K562 (cell line): ENCODE data around the gene RER1. TPM values are rescaled to one million over a fixed set of nuclear protein-coding genes. Genes with fewer than 3 reads are reported as not detected.

Source experiments
- ADNP ChIP-seq: fragments of 200-800 bp; sonication (Bioruptor generic); IDR thresholded peaks from 2 replicates; pipeline ENCODE4 v1.6.1; 2016; ENCODE audit warnings: missing genetic modification characterization, missing compliant biosample characterization
- ARID3A ChIP-seq: IDR thresholded peaks from 2 replicates; pipeline ENCODE4 v1.6.1; 2012; ENCODE audit warnings: low read depth, low read length, improper control_type of control experiment, borderline replicate concordance
- CBFA2T2 ChIP-seq: fragments of 450-650 bp; conservative IDR thresholded peaks from 2 replicates; pipeline ENCODE4 v1.6.1; 2017; ENCODE audit warnings: mild to moderate bottlenecking
- DNMT1 ChIP-seq: fragments of 450-650 bp; IDR thresholded peaks from 2 replicates; pipeline ENCODE4 v1.6.1; 2016; ENCODE audit warnings: antibody characterized with exemption, mild to moderate bottlenecking
- ETV6 ChIP-seq, 3 experiments: fragments of 150-350 bp in 1 of 3; sonication (generic) in 1 of 3; formaldehyde crosslinking in 1 of 3; IDR thresholded peaks; 2 replicates each; pipeline versions ENCODE4 v1.6.1 to v1.8.0; 2014 to 2022; ENCODE audit warnings: borderline replicate concordance in 2 of 3, low read depth in 2 of 3, antibody characterized with exemption in 1 of 3, low read length in 1 of 3, mild to moderate bottlenecking in 1 of 3, missing genetic modification reagents in 1 of 3
- EZH2 ChIP-seq: IDR thresholded peaks from 2 replicates; pipeline ENCODE4 v1.6.1; 2012; ENCODE audit warnings: low read depth, mild to moderate bottlenecking, inconsistent platforms, low read length, borderline replicate concordance
- FOXA1 ChIP-seq: fragments of 450-650 bp; IDR thresholded peaks from 2 replicates; pipeline ENCODE4 v1.6.1; 2016; ENCODE audit warnings: mild to moderate bottlenecking, borderline replicate concordance
- FOXJ2 ChIP-seq: fragments of 200-800 bp; sonication (Bioruptor generic); IDR thresholded peaks from 2 replicates; pipeline ENCODE4 v1.6.1; 2016; ENCODE audit warnings: missing genetic modification characterization, missing compliant biosample characterization
- ILF3 ChIP-seq: fragments of 450-650 bp; IDR thresholded peaks from 2 replicates; pipeline ENCODE4 v1.6.1; 2018; ENCODE audit warnings: antibody characterized with exemption, mild to moderate bottlenecking, moderate library complexity, borderline replicate concordance
- LARP7 ChIP-seq: fragments of 450-650 bp; IDR thresholded peaks from 2 replicates; pipeline ENCODE4 v1.6.1; 2016
- MAX ChIP-seq: sonication (generic); formaldehyde crosslinking; IDR thresholded peaks from 2 replicates; pipeline ENCODE4 v1.9.0; 2022; ENCODE audit warnings: mild to moderate bottlenecking, missing genetic modification reagents
- NR2F6 ChIP-seq: fragments of 450-650 bp; formaldehyde crosslinking; IDR thresholded peaks from 2 replicates; pipeline ENCODE4 v1.4.0; 2020; ENCODE audit warnings: mild to moderate bottlenecking
- NRF1 ChIP-seq, 2 experiments: fragments of 450-650 bp; IDR thresholded peaks in 1 of 2; conservative IDR thresholded peaks in 1 of 2; 2 replicates each; pipeline ENCODE4 v1.6.1; 2014; ENCODE audit warnings: mild to moderate bottlenecking in 2 of 2
- POLR2AphosphoS2 ChIP-seq: IDR thresholded peaks from 2 replicates; pipeline ENCODE4 v1.6.1; 2012; ENCODE audit warnings: low read length, improper control_type of control experiment
- PPARD ChIP-seq: fragments of 250-450 bp; sonication (Bioruptor Pico); IDR thresholded peaks from 2 replicates; pipeline ENCODE4 v1.8.0; 2022; ENCODE audit warnings: inconsistent platforms, mild to moderate bottlenecking, moderate library complexity
- RHOXF2B ChIP-seq: fragments of 250-450 bp; sonication (Bioruptor Pico); conservative IDR thresholded peaks from 2 replicates; pipeline ENCODE4 v1.5.1; 2021
- polyA plus RNA-seq, 8 experiments: library from polyadenylated mRNA; depleted of rRNA in 4 of 8; stranded (reverse) in 5 of 8; unstranded in 3 of 8; fragments of >200 nt; fragmentation: Nextera tagmentation in 2 of 8; fragmentation: Illumina TruSeq in 1 of 8; extraction: Ambion mirVana in 2 of 8; extraction: Trizol in 1 of 8; gene quantifications; 2 replicates each; pipeline versions ENCODE4 v1.2.1 to v1.2.3, GENCODE V29; 2011 to 2014; ENCODE audit warnings: inconsistent platforms in 1 of 8, missing spikeins in 1 of 8
- total RNA-seq, 7 experiments: library from RNA; depleted of rRNA in 6 of 7; stranded (reverse); fragments of >200 nt in 6 of 7; fragmentation: Illumina TruSeq in 2 of 7; extraction: Trizol in 2 of 7; gene quantifications; 2 replicates each; pipeline versions ENCODE4 v1.2.1 to v1.2.3, GENCODE V29; 2011 to 2021; ENCODE audit warnings: low replicate concordance in 1 of 7
- TF ChIP-seq, protein P1 (sequence below): fragments of 450-650 bp; IDR thresholded peaks from 2 replicates; pipeline ENCODE4 v1.6.1; 2016; ENCODE audit warnings: mild to moderate bottlenecking, moderate library complexity

Gene RER1
- total and polyA plus RNA-seq, 9 of the 15 experiments (the other 6 are each of a cell fraction or from before 2014, with no cell fraction given), result 19.6 to 354 (median 183) TPM

GRCh38 chr1:2412395-2412772, 20.7 kb downstream of the RER1 start, which contains the start of gene PEX10 (continued):
- TF ChIP-seq, protein P1, sequence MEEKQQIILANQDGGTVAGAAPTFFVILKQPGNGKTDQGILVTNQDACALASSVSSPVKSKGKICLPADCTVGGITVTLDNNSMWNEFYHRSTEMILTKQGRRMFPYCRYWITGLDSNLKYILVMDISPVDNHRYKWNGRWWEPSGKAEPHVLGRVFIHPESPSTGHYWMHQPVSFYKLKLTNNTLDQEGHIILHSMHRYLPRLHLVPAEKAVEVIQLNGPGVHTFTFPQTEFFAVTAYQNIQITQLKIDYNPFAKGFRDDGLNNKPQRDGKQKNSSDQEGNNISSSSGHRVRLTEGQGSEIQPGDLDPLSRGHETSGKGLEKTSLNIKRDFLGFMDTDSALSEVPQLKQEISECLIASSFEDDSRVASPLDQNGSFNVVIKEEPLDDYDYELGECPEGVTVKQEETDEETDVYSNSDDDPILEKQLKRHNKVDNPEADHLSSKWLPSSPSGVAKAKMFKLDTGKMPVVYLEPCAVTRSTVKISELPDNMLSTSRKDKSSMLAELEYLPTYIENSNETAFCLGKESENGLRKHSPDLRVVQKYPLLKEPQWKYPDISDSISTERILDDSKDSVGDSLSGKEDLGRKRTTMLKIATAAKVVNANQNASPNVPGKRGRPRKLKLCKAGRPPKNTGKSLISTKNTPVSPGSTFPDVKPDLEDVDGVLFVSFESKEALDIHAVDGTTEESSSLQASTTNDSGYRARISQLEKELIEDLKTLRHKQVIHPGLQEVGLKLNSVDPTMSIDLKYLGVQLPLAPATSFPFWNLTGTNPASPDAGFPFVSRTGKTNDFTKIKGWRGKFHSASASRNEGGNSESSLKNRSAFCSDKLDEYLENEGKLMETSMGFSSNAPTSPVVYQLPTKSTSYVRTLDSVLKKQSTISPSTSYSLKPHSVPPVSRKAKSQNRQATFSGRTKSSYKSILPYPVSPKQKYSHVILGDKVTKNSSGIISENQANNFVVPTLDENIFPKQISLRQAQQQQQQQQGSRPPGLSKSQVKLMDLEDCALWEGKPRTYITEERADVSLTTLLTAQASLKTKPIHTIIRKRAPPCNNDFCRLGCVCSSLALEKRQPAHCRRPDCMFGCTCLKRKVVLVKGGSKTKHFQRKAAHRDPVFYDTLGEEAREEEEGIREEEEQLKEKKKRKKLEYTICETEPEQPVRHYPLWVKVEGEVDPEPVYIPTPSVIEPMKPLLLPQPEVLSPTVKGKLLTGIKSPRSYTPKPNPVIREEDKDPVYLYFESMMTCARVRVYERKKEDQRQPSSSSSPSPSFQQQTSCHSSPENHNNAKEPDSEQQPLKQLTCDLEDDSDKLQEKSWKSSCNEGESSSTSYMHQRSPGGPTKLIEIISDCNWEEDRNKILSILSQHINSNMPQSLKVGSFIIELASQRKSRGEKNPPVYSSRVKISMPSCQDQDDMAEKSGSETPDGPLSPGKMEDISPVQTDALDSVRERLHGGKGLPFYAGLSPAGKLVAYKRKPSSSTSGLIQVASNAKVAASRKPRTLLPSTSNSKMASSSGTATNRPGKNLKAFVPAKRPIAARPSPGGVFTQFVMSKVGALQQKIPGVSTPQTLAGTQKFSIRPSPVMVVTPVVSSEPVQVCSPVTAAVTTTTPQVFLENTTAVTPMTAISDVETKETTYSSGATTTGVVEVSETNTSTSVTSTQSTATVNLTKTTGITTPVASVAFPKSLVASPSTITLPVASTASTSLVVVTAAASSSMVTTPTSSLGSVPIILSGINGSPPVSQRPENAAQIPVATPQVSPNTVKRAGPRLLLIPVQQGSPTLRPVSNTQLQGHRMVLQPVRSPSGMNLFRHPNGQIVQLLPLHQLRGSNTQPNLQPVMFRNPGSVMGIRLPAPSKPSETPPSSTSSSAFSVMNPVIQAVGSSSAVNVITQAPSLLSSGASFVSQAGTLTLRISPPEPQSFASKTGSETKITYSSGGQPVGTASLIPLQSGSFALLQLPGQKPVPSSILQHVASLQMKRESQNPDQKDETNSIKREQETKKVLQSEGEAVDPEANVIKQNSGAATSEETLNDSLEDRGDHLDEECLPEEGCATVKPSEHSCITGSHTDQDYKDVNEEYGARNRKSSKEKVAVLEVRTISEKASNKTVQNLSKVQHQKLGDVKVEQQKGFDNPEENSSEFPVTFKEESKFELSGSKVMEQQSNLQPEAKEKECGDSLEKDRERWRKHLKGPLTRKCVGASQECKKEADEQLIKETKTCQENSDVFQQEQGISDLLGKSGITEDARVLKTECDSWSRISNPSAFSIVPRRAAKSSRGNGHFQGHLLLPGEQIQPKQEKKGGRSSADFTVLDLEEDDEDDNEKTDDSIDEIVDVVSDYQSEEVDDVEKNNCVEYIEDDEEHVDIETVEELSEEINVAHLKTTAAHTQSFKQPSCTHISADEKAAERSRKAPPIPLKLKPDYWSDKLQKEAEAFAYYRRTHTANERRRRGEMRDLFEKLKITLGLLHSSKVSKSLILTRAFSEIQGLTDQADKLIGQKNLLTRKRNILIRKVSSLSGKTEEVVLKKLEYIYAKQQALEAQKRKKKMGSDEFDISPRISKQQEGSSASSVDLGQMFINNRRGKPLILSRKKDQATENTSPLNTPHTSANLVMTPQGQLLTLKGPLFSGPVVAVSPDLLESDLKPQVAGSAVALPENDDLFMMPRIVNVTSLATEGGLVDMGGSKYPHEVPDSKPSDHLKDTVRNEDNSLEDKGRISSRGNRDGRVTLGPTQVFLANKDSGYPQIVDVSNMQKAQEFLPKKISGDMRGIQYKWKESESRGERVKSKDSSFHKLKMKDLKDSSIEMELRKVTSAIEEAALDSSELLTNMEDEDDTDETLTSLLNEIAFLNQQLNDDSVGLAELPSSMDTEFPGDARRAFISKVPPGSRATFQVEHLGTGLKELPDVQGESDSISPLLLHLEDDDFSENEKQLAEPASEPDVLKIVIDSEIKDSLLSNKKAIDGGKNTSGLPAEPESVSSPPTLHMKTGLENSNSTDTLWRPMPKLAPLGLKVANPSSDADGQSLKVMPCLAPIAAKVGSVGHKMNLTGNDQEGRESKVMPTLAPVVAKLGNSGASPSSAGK, result no peak
- TF ChIP-seq FOXJ2, result no peak
- TF ChIP-seq PPARD (CRISPR knock-in tag), result no peak
- no peak for TF ChIP-seq ADNP (tag)
- TF ChIP-seq CBFA2T2, result no peak
- no peak for TF ChIP-seq ARID3A
- TF ChIP-seq DNMT1, result no peak
- TF ChIP-seq ILF3, result no peak
- TF ChIP-seq ETV6 (IDR thresholded peaks at IDR 0.05; ENCODE audit: borderline replicate concordance in 1 of 2, low read depth in 2 of 2, low read length in 1 of 2), result no peak
- TF ChIP-seq ETV6 (CRISPR knock-in tag; IDR thresholded peaks at IDR 0.05; ENCODE audit: borderline replicate concordance), result no peak
- TF ChIP-seq FOXA1, result no peak
- TF ChIP-seq RHOXF2B (CRISPR knock-in tag), result no peak
- TF ChIP-seq EZH2, result no peak
- no peak for TF ChIP-seq MAX (CRISPR knock-in tag)
- TF ChIP-seq NRF1 (conservative IDR thresholded peaks at IDR 0.05 in 1 of 2, IDR thresholded peaks at IDR 0.05 in 1 of 2), result no peak; a peak in 1 of 4 replicates
- TF ChIP-seq NR2F6, result no peak
- no peak for TF ChIP-seq POLR2AphosphoS2
- TF ChIP-seq LARP7, result no peak
